DOHH2 (cell line): ENCODE measurements around the gene ITPR2.
"Not testable (repeated sequence)": the region's sequence is repeated elsewhere in the genome, so short reads cannot be mapped to it uniquely, and the experiment has no call there.

ENCODE experiments used
- CTCF ChIP-seq: fragments of 200-600 bp; sonication (generic); IDR thresholded peaks from one replicate; pipeline ENCODE4 v1.5.1; 2014; ENCODE audit warnings: antibody characterized with exemption, mild to moderate bottlenecking, low read depth, low read length; ENCODE audit not compliant: poor library complexity, severe bottlenecking
- EZH2phosphoT487 ChIP-seq: fragments of 200-600 bp; sonication (generic); IDR thresholded peaks from 2 replicates; pipeline ENCODE4 v1.6.1; 2017; ENCODE audit warnings: borderline replicate concordance, mild to moderate bottlenecking, antibody characterized with exemption, low read length, moderate library complexity, mixed read lengths

GRCh38 chr12:26780656-26781055 is 52.3 kb downstream of the ITPR2 start:
- TF ChIP-seq CTCF, EZH2phosphoT487: not testable (repeated sequence)
